DMS 273 (cell line): ENCODE data around the gene RBM17.
"Not testable (repeated sequence)": the region's sequence is repeated elsewhere in the genome, so short reads cannot be mapped to it uniquely, and the experiment has no call there.

Experiments used
- DNase-seq: peaks from one replicate; lab custom pipeline; 2025; ENCODE audit not compliant: unreplicated experiment; lab: John Stamatoyannopoulos, UW

The RBM17 gene

GRCh38 chr10:6088721-6089333 is at the start of gene RBM17:
TSS of gene RBM17 (plus strand) at chr10:6089034. CDS start at chr10:6097066, 8,032 bp downstream.
- peak; percentile 94 for DNase-seq

- no peak for DNase-seq
These were observed 49.1 kb upstream of the RBM17 start for GRCh38 chr10:6039711-6040110.

- DNase-seq, result no peak
These were observed 48.6 kb upstream of the RBM17 start for GRCh38 chr10:6040205-6040604.

- DNase-seq, result not testable (repeated sequence)
These were observed 45.5 kb upstream of the RBM17 start for GRCh38 chr10:6043377-6043776.

GRCh38 chr10:6044060-6044459 is 44.8 kb upstream of the RBM17 start:
- no peak for DNase-seq

- DNase-seq, result no peak
These were observed 44.0 kb upstream of the RBM17 start for GRCh38 chr10:6044751-6045313.

GRCh38 chr10:6045314-6045848 is 43.5 kb upstream of the RBM17 start:
- DNase-seq, result no peak

GRCh38 chr10:6045878-6046772 is 42.7 kb upstream of the RBM17 start:
- no peak for DNase-seq

GRCh38 chr10:6046773-6047611 is 41.8 kb upstream of the RBM17 start:
- DNase-seq, result no peak

GRCh38 chr10:6047847-6048246 is 41.0 kb upstream of the RBM17 start:
- DNase-seq, result no peak

- DNase-seq, result no peak
These were observed 40.4 kb upstream of the RBM17 start for GRCh38 chr10:6048281-6049030.

- no peak for DNase-seq
These were observed 39.8 kb upstream of the RBM17 start for GRCh38 chr10:6049031-6049400.

- DNase-seq, result peak; percentile 34
These were observed 37.9 kb upstream of the RBM17 start for GRCh38 chr10:6050801-6051445.

- no peak for DNase-seq
These were observed 36.3 kb upstream of the RBM17 start for GRCh38 chr10:6052247-6053221.

- no peak for DNase-seq
These were observed 35.5 kb upstream of the RBM17 start for GRCh38 chr10:6053303-6053702.

- DNase-seq, result no peak
These were observed 34.8 kb upstream of the RBM17 start for GRCh38 chr10:6053816-6054631.

- DNase-seq, result no peak
These were observed 34.0 kb upstream of the RBM17 start for GRCh38 chr10:6054884-6055283.

GRCh38 chr10:6055929-6056328 is 32.9 kb upstream of the RBM17 start:
- DNase-seq, result no peak
